Testis (tissue), 2 donors: ENCODE measurements around the gene DPF1.

Source experiments
- CTCF ChIP-seq, 3 experiments: fragments of 450-650 bp in 2 of 3; fragments of 200-600 bp in 1 of 3; sonication (generic) in 1 of 3; IDR thresholded peaks; one replicate each; pipeline ENCODE4 v1.5.1; 2016 to 2019; ENCODE audit warnings: antibody characterized with exemption in 3 of 3, mild to moderate bottlenecking in 2 of 3, moderate library complexity in 1 of 3
- POLR2A ChIP-seq: fragments of 450-650 bp; IDR thresholded peaks from one replicate; pipeline ENCODE4 v1.6.1; 2017; ENCODE audit warnings: antibody characterized with exemption, mild to moderate bottlenecking, moderate library complexity

GRCh38 chr19:38234615-38235014, 10.6 kb upstream of the DPF1 start:
- TF ChIP-seq CTCF (IDR thresholded peaks at IDR 0.05) (no peak), POLR2A (no peak)
